ENCODE results near the gene GRXCR1.

The GRXCR1 gene

GRCh38 chr4:42892413-42892812, at the start of gene GRXCR1:
Gene GRXCR1, plus strand, starts transcription at chr4:42892713. Its CDS starts 554 bp downstream, at chr4:42893267.
- DNase-seq, result no peak

DNA sequence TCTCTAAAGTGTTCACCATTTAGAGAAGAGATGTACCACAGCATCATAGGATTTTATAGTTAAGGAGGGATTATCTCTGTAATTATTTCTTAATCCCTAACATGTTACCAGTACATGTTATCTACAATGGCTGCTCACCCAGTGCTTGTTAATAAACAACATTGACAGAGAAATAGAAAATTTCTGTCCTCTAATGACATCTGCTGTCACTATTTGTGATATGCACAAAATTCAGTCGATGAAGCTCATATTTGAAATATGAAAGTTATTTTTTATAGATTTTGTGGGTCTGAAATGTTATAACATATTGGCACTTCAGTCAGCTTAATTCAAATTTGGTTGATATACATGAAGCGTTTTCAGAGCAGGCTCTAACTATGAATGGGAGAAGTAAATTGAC, 48.8 kb upstream of the GRXCR1 start:
- DNase-seq, result no peak

DNA sequence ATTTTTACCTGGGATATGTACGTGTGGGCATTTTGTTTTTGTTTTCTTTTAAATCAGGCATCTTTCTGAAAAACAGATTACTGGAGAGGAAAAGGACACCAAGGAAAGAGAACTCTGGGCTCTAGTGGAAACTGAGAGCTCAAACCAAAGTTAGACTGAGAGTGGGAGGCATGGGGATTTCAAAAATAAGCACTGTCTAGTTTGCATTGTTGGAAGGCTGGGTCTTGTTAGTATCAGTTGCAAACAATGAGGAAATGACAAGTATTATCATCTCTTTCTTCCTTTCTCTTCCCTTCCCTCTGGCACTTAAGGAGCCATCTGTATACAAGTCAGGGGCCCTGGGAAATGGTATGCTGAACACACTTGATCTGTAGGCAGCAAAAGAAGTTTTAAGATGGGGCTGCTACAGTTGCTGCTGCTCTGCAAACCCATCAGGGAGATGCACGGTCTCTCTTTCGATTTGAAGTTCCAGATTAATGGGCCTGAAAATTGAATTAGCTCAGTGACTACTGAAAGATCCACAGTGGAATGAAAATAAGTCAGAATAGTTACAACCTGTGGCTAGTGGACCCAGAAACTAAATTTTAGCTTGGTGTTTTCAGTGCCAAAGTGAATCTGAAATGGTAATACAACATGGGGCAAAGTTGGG, 48.0 kb upstream of the GRXCR1 start:
- no peak for DNase-seq

DNA sequence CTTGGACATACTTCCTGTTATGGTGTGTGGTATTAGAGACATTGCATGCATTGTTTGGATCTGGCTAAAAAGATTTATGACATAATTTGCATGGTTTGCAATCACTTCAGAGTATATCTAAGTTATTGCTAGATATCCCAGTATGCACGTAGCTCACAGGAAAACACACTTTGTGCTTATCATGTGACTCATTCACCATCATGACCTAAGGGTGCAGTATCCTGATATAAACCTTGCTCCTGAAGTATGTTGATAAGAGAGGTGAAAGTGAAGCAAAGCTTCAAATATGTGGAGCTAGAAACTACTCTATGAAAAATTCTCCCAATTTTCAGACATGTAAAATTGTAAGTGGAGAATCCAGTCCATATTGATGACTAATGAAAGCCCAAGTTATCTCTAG, 46.9 kb upstream of the GRXCR1 start:
- DNase-seq, result no peak

GRCh38 chr4:42855779-42856178, 36.7 kb upstream of the GRXCR1 start:
- no peak for DNase-seq

- peak; percentile 25 for DNase-seq
Observed at GRCh38 chr4:42865572-42866189, 26.8 kb upstream of the GRXCR1 start.

GRCh38 chr4:42871261-42871660, 21.3 kb upstream of the GRXCR1 start:
- no peak for DNase-seq

GRCh38 chr4:42871671-42872290, 20.7 kb upstream of the GRXCR1 start:
- DNase-seq, result no peak

GRCh38 chr4:42878863-42879262, 13.7 kb upstream of the GRXCR1 start:
- no peak for DNase-seq

DNA sequence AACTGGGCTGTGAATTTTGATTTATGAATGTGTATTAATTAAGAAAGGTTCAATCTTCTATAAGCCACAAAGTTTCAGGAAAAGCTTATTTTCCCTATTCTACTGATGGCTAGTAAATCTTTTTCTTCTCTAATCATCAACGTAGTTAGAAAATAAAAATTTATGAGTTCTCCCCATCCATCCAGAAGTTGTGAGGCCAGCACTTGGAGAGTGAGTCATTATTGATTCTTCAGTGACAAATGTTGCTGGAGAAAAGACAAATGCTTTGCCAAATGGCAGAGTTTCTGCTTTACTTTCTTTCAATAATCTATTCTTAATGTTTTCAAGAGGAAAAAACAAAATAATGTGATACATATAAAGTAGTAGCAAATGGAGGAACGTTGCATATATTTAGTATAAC, 11.3 kb upstream of the GRXCR1 start:
- DNase-seq, result no peak

- no peak for DNase-seq
Observed at GRCh38 chr4:42891644-42892043, 869 bp upstream of the GRXCR1 start.

- no peak for DNase-seq
Observed at GRCh38 chr4:42895452-42895851, 2.9 kb downstream of the GRXCR1 start.

DNA sequence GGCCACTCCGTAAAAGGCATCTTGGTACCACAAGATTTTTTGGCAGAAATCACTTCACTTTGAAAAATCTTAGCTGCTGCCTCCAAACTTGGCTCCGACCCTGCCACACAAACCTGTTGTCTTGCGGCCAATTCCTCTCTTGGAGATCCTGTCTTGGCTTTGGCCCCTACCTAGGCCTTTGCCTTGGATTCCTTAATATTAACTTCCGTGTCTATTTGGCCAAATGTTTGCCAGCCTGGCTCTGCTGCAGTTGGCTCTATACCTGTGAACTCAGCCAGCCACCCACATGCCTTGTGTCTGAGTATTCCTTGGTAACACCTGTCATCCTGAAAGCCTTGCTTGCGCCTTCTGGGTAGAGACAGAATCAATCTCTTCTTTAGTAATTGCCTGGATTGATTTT, 12.5 kb downstream of the GRXCR1 start:
- DNase-seq, result no peak

GRCh38 chr4:42905591-42905990, 13.1 kb downstream of the GRXCR1 start:
- no peak for DNase-seq

DNA sequence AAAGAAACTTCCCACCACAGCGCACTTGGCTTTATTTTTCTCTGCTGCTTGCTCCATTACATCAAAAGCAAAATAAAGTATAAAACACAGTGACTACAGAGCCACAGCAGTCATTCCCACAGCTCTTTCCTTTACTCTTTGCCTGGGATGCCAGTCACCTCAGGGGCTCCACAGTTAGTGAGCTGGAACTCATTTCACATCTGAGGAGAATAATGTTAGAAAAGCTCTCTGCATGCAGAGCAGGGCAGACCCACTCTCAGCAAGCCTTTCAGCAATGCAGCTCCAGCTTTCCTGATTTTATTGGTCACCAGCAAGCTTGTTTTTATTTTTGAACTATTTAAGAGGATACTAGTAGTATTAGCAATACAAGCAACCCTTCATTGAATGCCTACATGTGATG, 13.8 kb downstream of the GRXCR1 start:
- no peak for DNase-seq

GRCh38 chr4:42906891-42907759, 14.6 kb downstream of the GRXCR1 start:
- DNase-seq, result no peak

GRCh38 chr4:42910459-42910858, 17.9 kb downstream of the GRXCR1 start:
- DNase-seq, result no peak

DNA sequence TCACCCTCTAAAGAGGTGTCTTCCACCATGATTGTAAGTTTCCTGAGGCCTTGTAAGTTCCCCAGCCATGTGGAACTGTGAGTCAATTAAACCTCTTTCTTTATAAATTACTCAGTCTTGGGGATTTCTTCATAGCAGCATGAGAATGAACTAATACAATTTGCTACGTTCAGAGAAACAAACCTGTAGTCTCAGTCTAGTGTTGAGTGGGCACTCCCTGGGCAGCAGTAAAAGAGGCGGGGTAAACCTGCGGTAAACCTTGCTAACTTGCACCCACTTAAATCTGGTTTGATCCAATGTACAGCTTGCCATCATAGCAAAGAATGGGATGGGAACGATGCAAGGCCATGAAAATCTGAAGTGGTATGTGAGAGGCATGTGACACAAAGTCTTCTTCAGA, 22.4 kb downstream of the GRXCR1 start:
- no peak for DNase-seq

DNA sequence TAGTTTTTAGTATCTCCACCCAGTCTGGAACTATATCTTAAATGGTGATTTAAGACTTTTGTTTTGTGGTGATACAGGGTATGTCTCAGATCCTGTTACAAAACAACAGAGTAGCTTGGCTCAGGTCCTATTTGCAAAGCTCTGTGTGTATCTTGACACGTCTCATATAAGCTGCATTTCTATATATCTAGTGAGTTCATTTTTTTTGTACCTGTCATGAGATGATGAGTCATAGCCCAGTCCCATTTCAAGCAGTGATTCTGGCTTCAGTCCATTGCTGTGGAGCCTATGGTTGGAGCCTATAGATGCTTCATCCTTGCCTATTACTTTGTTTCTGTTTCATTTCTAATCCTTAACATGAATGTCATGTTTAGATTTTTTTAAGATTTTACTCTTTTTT, 23.0 kb downstream of the GRXCR1 start:
- no peak for DNase-seq

- DNase-seq, result no peak
Observed at GRCh38 chr4:42917296-42917695, 24.8 kb downstream of the GRXCR1 start.

- no peak for DNase-seq
Observed at GRCh38 chr4:42923431-42923830, 30.9 kb downstream of the GRXCR1 start.

DNA sequence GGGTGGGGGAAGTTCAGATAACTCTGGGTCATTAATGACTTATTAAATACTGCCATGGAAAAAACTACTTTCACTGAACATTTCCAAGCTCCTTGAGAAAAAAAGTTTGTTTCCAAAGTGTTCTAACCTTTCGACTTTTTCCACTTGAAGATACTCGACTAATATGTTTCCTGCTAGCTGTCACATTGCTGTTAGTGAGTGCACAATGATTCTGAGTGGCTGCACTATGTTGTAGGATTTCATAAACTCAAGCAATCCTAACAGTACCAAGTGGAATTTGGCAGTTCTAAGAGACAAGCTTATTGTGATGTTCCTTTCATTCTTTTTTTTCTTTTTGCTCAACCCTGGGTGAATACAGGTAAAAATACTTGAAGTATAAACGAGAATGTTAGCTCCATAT, 33.4 kb downstream of the GRXCR1 start:
- no peak for DNase-seq

GRCh38 chr4:42927946-42928345, 35.4 kb downstream of the GRXCR1 start:
- no peak for DNase-seq

- no peak for DNase-seq
Observed at GRCh38 chr4:42928582-42928981, 36.1 kb downstream of the GRXCR1 start.

Measured in NCI-H146 (cell line).